Measurements from ENCODE around the gene GPR25.

Gene GPR25

DNA sequence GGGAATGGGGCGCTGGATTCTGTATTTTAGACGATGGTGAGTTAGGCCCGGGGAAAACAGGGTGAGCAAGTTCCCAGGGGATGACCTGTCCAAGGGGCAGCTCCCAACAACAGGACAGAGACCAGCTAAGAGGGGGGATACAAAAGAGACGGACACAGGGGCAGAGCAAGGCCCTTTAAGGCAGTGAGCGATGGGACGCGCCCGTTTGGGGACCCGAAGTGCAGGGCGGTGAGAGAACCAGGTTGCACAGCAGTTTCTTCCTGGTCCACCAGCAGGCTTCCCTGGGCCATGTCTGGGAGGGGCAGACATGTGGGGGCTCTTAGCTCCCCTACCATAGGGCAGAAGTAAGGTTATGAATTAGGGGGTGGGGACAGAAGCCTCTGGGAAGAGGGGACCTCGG, 43.9 kb downstream of the GPR25 start:
- no peak for DNase-seq

DNA sequence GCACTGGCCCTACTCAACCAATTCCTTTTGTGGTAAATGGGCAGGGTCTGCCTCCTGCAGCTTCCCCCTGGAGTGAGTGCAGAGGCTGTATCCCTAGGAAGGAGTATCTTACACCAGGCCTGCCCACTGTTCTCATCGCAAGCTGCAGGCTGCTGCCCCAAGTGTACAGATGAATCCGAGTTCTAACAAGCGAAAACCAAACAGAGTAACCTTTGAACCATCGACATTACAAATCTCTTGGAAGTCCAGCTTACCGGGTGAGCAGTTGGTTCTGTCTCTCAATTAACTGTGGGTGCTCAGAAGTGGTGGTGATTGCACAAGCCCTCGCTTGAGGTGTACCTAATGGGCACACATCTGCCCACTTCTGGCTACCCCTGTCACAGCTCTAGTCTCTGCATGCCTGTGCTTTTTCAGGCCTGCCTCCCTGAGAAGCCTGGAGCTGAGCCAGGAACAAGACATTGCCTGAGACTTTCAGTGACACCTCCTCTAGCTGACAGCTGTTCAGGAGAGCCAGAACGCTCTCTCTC, 44.6 kb downstream of the GPR25 start:
- DNase-seq = no peak

DNA sequence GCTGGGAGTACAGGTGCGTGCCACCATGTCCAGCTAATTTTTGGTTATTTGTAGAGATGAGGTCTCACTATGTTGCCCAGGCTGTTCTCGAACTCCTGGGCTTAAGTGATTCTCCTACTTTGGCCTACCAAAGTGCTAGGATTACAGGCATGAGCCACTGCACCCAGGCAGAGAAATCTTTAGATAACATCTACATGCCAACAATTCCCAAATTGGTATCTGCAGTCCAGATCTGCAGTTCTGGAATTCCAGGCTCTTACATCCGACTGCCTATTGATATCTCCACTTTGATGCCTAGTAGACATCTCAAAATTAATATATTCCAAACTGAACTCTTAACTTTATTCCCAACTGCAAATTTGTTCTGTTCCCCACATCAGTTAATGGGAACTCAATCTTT, 45.2 kb downstream of the GPR25 start:
- no peak for DNase-seq

DNA sequence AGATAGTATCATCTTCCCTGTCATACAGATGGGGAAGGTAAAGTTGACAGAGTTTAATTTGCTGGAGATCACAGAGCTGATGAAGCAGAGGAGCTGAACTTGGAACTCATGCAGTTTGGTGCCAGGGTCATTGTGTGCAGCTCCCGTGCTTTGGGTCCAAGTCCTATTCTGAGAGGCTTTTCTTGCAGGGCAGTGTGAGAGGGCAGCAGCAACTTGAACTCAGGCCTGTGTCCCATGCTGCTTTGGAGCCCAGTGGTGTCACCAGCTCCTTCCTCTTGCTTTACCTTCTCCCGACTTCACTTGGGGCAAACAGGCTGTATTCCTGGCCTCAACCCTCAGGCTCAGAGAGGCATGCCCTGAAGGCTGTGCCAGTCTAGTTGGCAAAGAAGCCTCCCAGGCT, 46.6 kb downstream of the GPR25 start:
- no peak for DNase-seq

DNA sequence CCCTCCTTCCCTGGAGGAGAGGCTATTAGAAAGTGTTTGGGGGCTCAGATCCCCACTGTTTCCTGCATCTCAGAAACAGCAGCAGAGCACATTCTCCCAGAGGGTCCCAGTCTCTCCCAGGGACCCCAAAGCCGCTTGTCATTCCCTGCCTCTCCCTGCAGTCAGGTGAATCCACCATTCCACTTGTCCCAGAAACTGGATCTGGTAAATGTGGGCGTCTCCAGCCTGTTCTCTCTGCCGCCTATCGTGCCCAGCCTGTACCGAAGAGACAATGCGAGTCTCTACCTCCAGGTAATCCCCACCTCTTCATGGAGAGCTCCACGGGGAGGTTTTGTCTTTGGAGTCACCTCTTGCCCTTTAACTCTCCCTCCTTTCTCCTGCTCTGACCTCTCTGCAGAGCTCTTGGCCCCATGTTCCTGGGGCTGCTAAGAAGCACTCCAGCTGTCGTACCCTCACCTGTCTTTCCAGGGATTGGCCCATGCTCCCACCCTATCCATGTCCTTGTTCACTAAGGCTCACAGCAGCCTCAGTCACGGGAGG, 48.9 kb downstream of the GPR25 start:
- no peak for DNase-seq

DNA sequence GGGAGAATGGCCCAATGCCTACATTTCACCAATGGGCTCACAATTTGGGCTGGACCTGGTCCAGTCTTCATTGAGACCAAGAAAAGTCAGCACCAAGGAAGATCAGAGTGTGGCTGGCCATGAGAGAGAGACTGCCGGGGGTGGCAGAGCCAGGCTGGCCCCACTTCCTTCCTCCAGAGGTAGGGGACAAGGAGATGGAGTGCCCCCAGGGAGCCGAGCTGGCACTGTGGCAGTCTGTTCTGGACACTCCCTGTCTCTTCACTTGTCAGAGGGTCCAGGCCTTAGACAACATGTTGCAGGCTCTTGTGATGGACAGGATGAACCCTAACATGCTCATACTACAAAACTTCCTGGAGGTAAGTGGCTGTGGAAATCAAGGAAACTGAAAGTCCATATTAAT, 49.6 kb downstream of the GPR25 start:
- DNase-seq = no peak

DNA sequence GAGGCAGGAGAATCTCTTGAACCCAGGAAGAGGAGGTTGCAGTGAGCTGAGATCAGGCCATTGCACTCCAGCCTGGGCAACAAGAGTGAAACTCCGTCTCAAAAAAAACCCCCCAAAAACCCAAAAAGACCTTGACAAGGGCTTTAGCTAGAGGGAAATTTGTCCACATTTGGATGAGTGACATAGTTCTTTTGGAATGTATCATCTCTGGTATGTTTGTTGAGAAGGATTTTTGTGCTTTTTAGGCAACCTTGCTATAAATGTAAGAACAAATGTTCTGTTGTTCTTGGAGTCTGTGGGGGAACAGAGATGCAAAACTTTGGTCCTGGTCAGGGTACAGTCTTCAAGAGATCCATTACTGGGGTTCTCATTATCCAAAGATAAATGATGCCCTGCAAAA, 50.8 kb downstream of the GPR25 start:
- DNase-seq = no peak
